ENCODE results near the gene SPATS2L.

Gene SPATS2L

GRCh38 chr2:200324362-200324761 lies 17.9 kb downstream of the SPATS2L start:
- no peak for DNase-seq
- H3K27me3 ChIP-seq (ENCODE audit: insufficient read depth, low read depth, severe bottlenecking): no peaks in the 10 kb centered on the region
- no peak overlapping the region for H3K27ac ChIP-seq
- no peaks in the 10 kb centered on the region for H3K36me3 ChIP-seq
- no peaks in the 10 kb centered on the region for H3K9me3 ChIP-seq (ENCODE audit: severe bottlenecking)
- H3K4me3 ChIP-seq (ENCODE audit: low read depth, low read length): no peak overlapping the region
- no peak for TF ChIP-seq CTCF (IDR thresholded peaks at IDR 0.05; ENCODE audit: low read depth, low read length)

GRCh38 chr2:200329384-200329783 lies 22.9 kb downstream of the SPATS2L start:
- DNase-seq: no peak
- H3K4me3 ChIP-seq (ENCODE audit: low read depth, low read length): no peak overlapping the region
- H3K9me3 ChIP-seq (ENCODE audit: severe bottlenecking): no peaks in the 10 kb centered on the region
- H3K27me3 ChIP-seq (ENCODE audit: insufficient read depth, low read depth, severe bottlenecking): no peaks in the 10 kb centered on the region
- TF ChIP-seq CTCF (IDR thresholded peaks at IDR 0.05; ENCODE audit: low read depth, low read length): no peak
- no peak overlapping the region for H3K27ac ChIP-seq
- H3K36me3 ChIP-seq: no peaks in the 10 kb centered on the region

- no peak for TF ChIP-seq CTCF (IDR thresholded peaks at IDR 0.05; ENCODE audit: low read depth, low read length)
- H3K36me3 ChIP-seq: no peaks in the 10 kb centered on the region
- no peak overlapping the region for H3K4me3 ChIP-seq (ENCODE audit: low read depth, low read length)
- DNase-seq: no peak
- no peaks in the 10 kb centered on the region for H3K27me3 ChIP-seq (ENCODE audit: insufficient read depth, low read depth, severe bottlenecking)
- peaks cover 2% of the 10 kb centered on the region for H3K9me3 ChIP-seq (ENCODE audit: severe bottlenecking)
- H3K27ac ChIP-seq: no peak overlapping the region
Measured at GRCh38 chr2:200329798-200330197, 23.3 kb downstream of the SPATS2L start.

- DNase-seq: no peak
- Histone ChIP-seq H3K4me3 (ENCODE audit: low read depth, low read length) (no peak overlapping the region), H3K9me3 (ENCODE audit: severe bottlenecking) (peaks cover 4% of the 10 kb centered on the region), H3K27ac (no peak overlapping the region), H3K36me3 (no peaks in the 10 kb centered on the region), H3K27me3 (ENCODE audit: insufficient read depth, low read depth, severe bottlenecking) (no peaks in the 10 kb centered on the region)
- TF ChIP-seq CTCF (IDR thresholded peaks at IDR 0.05; ENCODE audit: low read depth, low read length): no peak
Measured at GRCh38 chr2:200330351-200331060, 24.0 kb downstream of the SPATS2L start.

GRCh38 chr2:200331061-200331400 lies 24.5 kb downstream of the SPATS2L start:
- TF ChIP-seq CTCF (IDR thresholded peaks at IDR 0.05; ENCODE audit: low read depth, low read length): no peak
- DNase-seq: no peak
- Histone ChIP-seq H3K27ac (no peak overlapping the region), H3K36me3 (no peaks in the 10 kb centered on the region), H3K4me3 (ENCODE audit: low read depth, low read length) (no peak overlapping the region), H3K9me3 (ENCODE audit: severe bottlenecking) (peaks cover 4% of the 10 kb centered on the region), H3K27me3 (ENCODE audit: insufficient read depth, low read depth, severe bottlenecking) (no peaks in the 10 kb centered on the region)

- H3K36me3 ChIP-seq: no peaks in the 10 kb centered on the region
- TF ChIP-seq CTCF (IDR thresholded peaks at IDR 0.05; ENCODE audit: low read depth, low read length): no peak
- no peak overlapping the region for H3K27ac ChIP-seq
- no peaks in the 10 kb centered on the region for H3K27me3 ChIP-seq (ENCODE audit: insufficient read depth, low read depth, severe bottlenecking)
- DNase-seq: no peak
- no peak overlapping the region for H3K4me3 ChIP-seq (ENCODE audit: low read depth, low read length)
- peaks cover 4% of the 10 kb centered on the region for H3K9me3 ChIP-seq (ENCODE audit: severe bottlenecking)
Measured at GRCh38 chr2:200335657-200336056, 29.2 kb downstream of the SPATS2L start.

Measured in WERI-Rb-1 (cell line).